HL-60 (cell line): ENCODE measurements around the gene RANBP3.

Source experiments
- DNase-seq, 2 experiments: peaks; one replicate each; pipeline ENCODE4 v3.0.0-alpha.2; 2010 to 2020; ENCODE audit warnings: low read depth in 1 of 2, low spot score in 1 of 2
- H3K27ac ChIP-seq: fragments of 250-450 bp; sonication (Bioruptor Pico); replicated peaks from 2 replicates; pipeline ENCODE4 v1.5.1; 2020; ENCODE audit warnings: mild to moderate bottlenecking, moderate library complexity
- H3K27me3 ChIP-seq: fragments of 250-450 bp; sonication (Bioruptor Pico); 2 replicates; pipeline ENCODE4 v1.5.1; 2021; ENCODE audit warnings: mild to moderate bottlenecking, moderate library complexity; ENCODE audit not compliant: insufficient read depth, poor library complexity, severe bottlenecking
- H3K4me3 ChIP-seq: replicated peaks from 2 replicates; pipeline ENCODE4 v1.5.1; 2011; ENCODE audit warnings: mild to moderate bottlenecking, control low read depth, low read length; ENCODE audit not compliant: insufficient read depth
- CTCF ChIP-seq: IDR thresholded peaks from one replicate; pipeline ENCODE4 v1.5.1; 2011; ENCODE audit warnings: low read length, control low read depth, inconsistent platforms; ENCODE audit not compliant: insufficient read depth
- GABPA ChIP-seq: IDR thresholded peaks from 2 replicates; pipeline ENCODE4 v1.6.1; 2012; ENCODE audit warnings: low read depth
- POLR2AphosphoS5 ChIP-seq: IDR thresholded peaks from 2 replicates; pipeline ENCODE4 v1.6.1; 2012; ENCODE audit warnings: low read depth
- SPI1 ChIP-seq: IDR thresholded peaks from 2 replicates; pipeline ENCODE4 v1.6.1; 2012; ENCODE audit warnings: low read depth, mild to moderate bottlenecking, borderline replicate concordance
- TF ChIP-seq, protein P1 (sequence below): IDR thresholded peaks from 2 replicates; pipeline ENCODE4 v1.6.1; 2012; ENCODE audit warnings: low read depth; ENCODE audit not compliant: insufficient replicate concordance

RANBP3 gene

DNA sequence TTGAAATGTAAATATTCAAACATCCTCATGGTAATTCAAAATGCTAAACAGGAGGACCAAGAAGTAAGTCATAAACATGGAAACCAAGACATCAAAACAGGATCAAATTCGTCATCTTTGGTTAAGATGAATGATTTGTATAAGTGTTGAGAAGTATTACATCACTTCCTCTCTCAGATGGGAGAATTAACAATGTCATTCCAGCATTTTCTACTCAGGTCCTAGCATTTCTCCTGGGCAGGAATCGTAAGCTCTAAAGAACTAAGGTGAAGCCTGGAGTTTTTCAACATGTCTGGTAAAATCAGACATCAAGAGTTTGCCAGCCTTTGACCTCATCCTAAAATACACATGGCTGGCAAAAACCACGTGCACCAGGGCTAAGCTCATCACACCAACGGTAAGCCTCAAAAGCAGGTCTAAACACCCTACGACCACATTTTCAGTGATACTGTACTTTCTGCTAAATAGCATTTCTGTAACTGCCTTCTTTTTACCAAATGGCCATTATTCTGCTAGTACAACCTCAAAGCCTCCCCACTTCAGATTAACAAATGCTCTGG lies 24.8 kb downstream of the RANBP3 start:
- no peaks in the 10 kb centered on the region for H3K27me3 ChIP-seq
- no peak for DNase-seq
- no peak overlapping the region for H3K4me3 ChIP-seq
- H3K27ac ChIP-seq, result no peak overlapping the region
- TF ChIP-seq GABPA, result no peak
- peak; percentile 34; the same call in 1 of the 2 replicates for TF ChIP-seq SPI1

- TF ChIP-seq SPI1 (no peak), CTCF (no peak), GABPA (no peak), POLR2AphosphoS5 (no peak)
- TF ChIP-seq, protein P1, sequence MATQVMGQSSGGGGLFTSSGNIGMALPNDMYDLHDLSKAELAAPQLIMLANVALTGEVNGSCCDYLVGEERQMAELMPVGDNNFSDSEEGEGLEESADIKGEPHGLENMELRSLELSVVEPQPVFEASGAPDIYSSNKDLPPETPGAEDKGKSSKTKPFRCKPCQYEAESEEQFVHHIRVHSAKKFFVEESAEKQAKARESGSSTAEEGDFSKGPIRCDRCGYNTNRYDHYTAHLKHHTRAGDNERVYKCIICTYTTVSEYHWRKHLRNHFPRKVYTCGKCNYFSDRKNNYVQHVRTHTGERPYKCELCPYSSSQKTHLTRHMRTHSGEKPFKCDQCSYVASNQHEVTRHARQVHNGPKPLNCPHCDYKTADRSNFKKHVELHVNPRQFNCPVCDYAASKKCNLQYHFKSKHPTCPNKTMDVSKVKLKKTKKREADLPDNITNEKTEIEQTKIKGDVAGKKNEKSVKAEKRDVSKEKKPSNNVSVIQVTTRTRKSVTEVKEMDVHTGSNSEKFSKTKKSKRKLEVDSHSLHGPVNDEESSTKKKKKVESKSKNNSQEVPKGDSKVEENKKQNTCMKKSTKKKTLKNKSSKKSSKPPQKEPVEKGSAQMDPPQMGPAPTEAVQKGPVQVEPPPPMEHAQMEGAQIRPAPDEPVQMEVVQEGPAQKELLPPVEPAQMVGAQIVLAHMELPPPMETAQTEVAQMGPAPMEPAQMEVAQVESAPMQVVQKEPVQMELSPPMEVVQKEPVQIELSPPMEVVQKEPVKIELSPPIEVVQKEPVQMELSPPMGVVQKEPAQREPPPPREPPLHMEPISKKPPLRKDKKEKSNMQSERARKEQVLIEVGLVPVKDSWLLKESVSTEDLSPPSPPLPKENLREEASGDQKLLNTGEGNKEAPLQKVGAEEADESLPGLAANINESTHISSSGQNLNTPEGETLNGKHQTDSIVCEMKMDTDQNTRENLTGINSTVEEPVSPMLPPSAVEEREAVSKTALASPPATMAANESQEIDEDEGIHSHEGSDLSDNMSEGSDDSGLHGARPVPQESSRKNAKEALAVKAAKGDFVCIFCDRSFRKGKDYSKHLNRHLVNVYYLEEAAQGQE, result no peak
- Histone ChIP-seq H3K27me3 (no peaks in the 10 kb centered on the region), H3K4me3 (no peak overlapping the region), H3K27ac (no peak overlapping the region)
- DNase-seq, result no peak
Observed at GRCh38 chr19:5952193-5953029, 25.5 kb downstream of the RANBP3 start.

DNA sequence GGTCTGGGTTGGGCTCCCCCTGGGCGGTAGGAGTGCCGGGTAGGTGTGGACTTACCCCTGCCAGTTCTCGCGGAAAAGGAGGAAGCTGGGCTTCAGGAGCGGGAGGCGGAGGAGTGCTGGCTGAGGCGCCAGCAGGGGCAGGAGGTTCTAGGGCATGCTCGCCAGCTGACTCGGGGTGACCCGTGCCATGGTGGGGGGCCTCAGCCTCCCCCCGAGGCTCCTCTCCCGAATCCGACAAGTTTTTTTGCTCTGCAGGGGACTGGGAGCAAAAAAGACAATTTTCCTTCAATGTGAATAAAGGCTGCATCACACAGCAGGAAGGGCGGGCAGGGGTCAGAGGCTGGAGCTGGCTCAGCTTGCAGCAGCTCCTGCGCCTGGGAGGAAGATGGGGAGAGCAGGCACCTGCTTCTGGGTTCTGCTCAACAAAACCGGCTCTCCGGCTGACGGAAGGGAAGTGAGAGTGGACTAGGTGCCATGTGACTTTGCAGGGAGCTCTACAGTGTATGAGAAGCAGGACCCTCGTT lies 26.5 kb downstream of the RANBP3 start:
- no peaks in the 10 kb centered on the region for H3K27me3 ChIP-seq
- H3K27ac ChIP-seq, result no peak overlapping the region

GRCh38 chr19:5950741-5951140 lies 27.2 kb downstream of the RANBP3 start:
- TF ChIP-seq CTCF, result no peak
- TF ChIP-seq, protein P1, result no peak
- no peak for DNase-seq
- H3K4me3 ChIP-seq, result no peak overlapping the region
- no peaks in the 10 kb centered on the region for H3K27me3 ChIP-seq
- no peak overlapping the region for H3K27ac ChIP-seq

More for the DNA sequence above, 26.5 kb downstream of the RANBP3 start:
- H3K4me3 ChIP-seq, result no peak overlapping the region
- TF ChIP-seq SPI1 (peak; percentile 66), POLR2AphosphoS5 (no peak)
- DNase-seq, result peak; percentile 51 to 64
